ENCODE data around the gene CDH2. TPM values are rescaled to one million over a fixed set of nuclear protein-coding genes. Genes with fewer than 3 reads are reported as not detected.
A peak's percentile ranks its signal among the peaks of the same experiment; 100 is the strongest.

CDH2 gene
- total RNA-seq, 1 experiment from 2014 or later, result 34.0 TPM

GRCh38 chr18:27931535-27931934, 245.4 kb downstream of the CDH2 start:
- H3F3A ChIP-seq (ENCODE audit: low read length, unreplicated experiment), result no peaks in the 10 kb centered on the region
- no peak overlapping the region for H3K4me2 ChIP-seq (ENCODE audit: low read length)
- H3K79me2 ChIP-seq (ENCODE audit: low read length), result no peaks in the 10 kb centered on the region
- H2AFZ ChIP-seq (ENCODE audit: low read length), result no peak overlapping the region
- no peaks in the 10 kb centered on the region for H3K4me1 ChIP-seq (ENCODE audit: insufficient read depth, low read length)
- H3K9me3 ChIP-seq (ENCODE audit: low read length), result no peaks in the 10 kb centered on the region
- BruUV-seq (replicated peaks), result no TSS peak
- no peak overlapping the region for H3K27ac ChIP-seq (ENCODE audit: low read length)
- H3K9me2 ChIP-seq (replicated peaks; ENCODE audit: low read length), result no peaks in the 10 kb centered on the region
- ATAC-seq (no peak), DNase-seq (no peak)
- intact Hi-C loops (cut with micrococcal nuclease), result no loop called here
- ChIA-PET POLR2A (ENCODE audit: unreplicated experiment) (no interaction called here), CTCF (no interaction called here)
- no peaks in the 10 kb centered on the region for H4K20me1 ChIP-seq (ENCODE audit: low read length)
- no peaks in the 10 kb centered on the region for H3K36me3 ChIP-seq (ENCODE audit: low read depth, low read length)
- H3K9ac ChIP-seq (ENCODE audit: low read length), result no peak overlapping the region
- H3K27me3 ChIP-seq (ENCODE audit: low read length), result no peaks in the 10 kb centered on the region
- TF ChIP-seq CTCF (conservative IDR thresholded peaks at IDR 0.05; ENCODE audit: low read depth, low read length) (no peak), EZH2phosphoT487 (IDR thresholded peaks at IDR 0.05; ENCODE audit: borderline replicate concordance, low read length) (no peak), EZH2 (IDR thresholded peaks at IDR 0.05; ENCODE audit: low read length, unreplicated experiment) (no peak)
- H3K4me3 ChIP-seq (ENCODE audit: low read length), result no peak overlapping the region

GRCh38 chr18:27922780-27923179, 254.2 kb downstream of the CDH2 start:
- H3K36me3 ChIP-seq (ENCODE audit: low read depth, low read length), result no peaks in the 10 kb centered on the region
- CTCF ChIA-PET, result no interaction called here
- ATAC-seq (no peak), DNase-seq (no peak)
- peak overlapping the region; percentile 87; the same call in 1 of the 2 replicates for H3K4me2 ChIP-seq (ENCODE audit: low read length)
- H3K9ac ChIP-seq (ENCODE audit: low read length), result no peak overlapping the region
- no peaks in the 10 kb centered on the region for H3F3A ChIP-seq (ENCODE audit: low read length, unreplicated experiment)
- peaks cover 25% of the 10 kb centered on the region for H3K4me1 ChIP-seq (ENCODE audit: insufficient read depth, low read length)
- no peaks in the 10 kb centered on the region for H4K20me1 ChIP-seq (ENCODE audit: low read length)
- no peaks in the 10 kb centered on the region for H3K27me3 ChIP-seq (ENCODE audit: low read length)
- no peak overlapping the region for H3K4me3 ChIP-seq (ENCODE audit: low read length)
- no peaks in the 10 kb centered on the region for H3K9me2 ChIP-seq (replicated peaks; ENCODE audit: low read length)
- no peaks in the 10 kb centered on the region for H3K9me3 ChIP-seq (ENCODE audit: low read length)
- intact Hi-C loops (cut with micrococcal nuclease), result loop anchor here (5.0 to 10.0 kb wide), 3 partner anchors 75 to 255 kb away; partner anchors contain the start of gene CDH2
- H2AFZ ChIP-seq (ENCODE audit: low read length), result no peak overlapping the region; the same call in 1 of the 2 replicates
- POLR2A ChIA-PET (ENCODE audit: unreplicated experiment), result no interaction called here
- no peak for TF ChIP-seq EZH2phosphoT487 (IDR thresholded peaks at IDR 0.05; ENCODE audit: borderline replicate concordance, low read length)
- no peak for TF ChIP-seq CTCF (conservative IDR thresholded peaks at IDR 0.05; ENCODE audit: low read depth, low read length)
- no peak for TF ChIP-seq EZH2 (IDR thresholded peaks at IDR 0.05; ENCODE audit: low read length, unreplicated experiment)
- no TSS peak for BruUV-seq (replicated peaks)
- peak overlapping the region; percentile 83 for H3K27ac ChIP-seq (ENCODE audit: low read length)
- H3K79me2 ChIP-seq (ENCODE audit: low read length), result no peaks in the 10 kb centered on the region

GRCh38 chr18:27921904-27922751, 254.8 kb downstream of the CDH2 start:
- Histone ChIP-seq H2AFZ (ENCODE audit: low read length) (peak overlapping the region; percentile 89), H3F3A (ENCODE audit: low read length, unreplicated experiment) (no peaks in the 10 kb centered on the region), H3K9me3 (ENCODE audit: low read length) (no peaks in the 10 kb centered on the region), H3K79me2 (ENCODE audit: low read length) (no peaks in the 10 kb centered on the region), H3K27me3 (ENCODE audit: low read length) (no peaks in the 10 kb centered on the region), H3K27ac (ENCODE audit: low read length) (peak overlapping the region; percentile 83), H4K20me1 (ENCODE audit: low read length) (no peaks in the 10 kb centered on the region), H3K4me2 (ENCODE audit: low read length) (peak overlapping the region; percentile 87), H3K36me3 (ENCODE audit: low read depth, low read length) (no peaks in the 10 kb centered on the region), H3K9ac (ENCODE audit: low read length) (peak overlapping the region; percentile 53), H3K4me3 (ENCODE audit: low read length) (peak overlapping the region; percentile 66), H3K4me1 (ENCODE audit: insufficient read depth, low read length) (peaks cover 25% of the 10 kb centered on the region), H3K9me2 (replicated peaks; ENCODE audit: low read length) (no peaks in the 10 kb centered on the region)
- ChIA-PET POLR2A (ENCODE audit: unreplicated experiment) (interaction anchor here (0.7 kb wide), 1 partner anchor 162 kb away, joined by 3 read pairs; no protein-coding TSS in a partner anchor), CTCF (interaction anchor here (0.6 kb wide), 1 partner anchor 227 kb away, joined by 3 read pairs; no protein-coding TSS in a partner anchor)
- TF ChIP-seq CTCF (conservative IDR thresholded peaks at IDR 0.05; ENCODE audit: low read depth, low read length) (no peak), EZH2 (IDR thresholded peaks at IDR 0.05; ENCODE audit: low read length, unreplicated experiment) (no peak), EZH2phosphoT487 (IDR thresholded peaks at IDR 0.05; ENCODE audit: borderline replicate concordance, low read length) (no peak)
- DNase-seq (peak; percentile 94), ATAC-seq (peak; percentile 100)
- intact Hi-C loops (cut with micrococcal nuclease), result loop anchor here (5.0 to 10.0 kb wide), 3 partner anchors 75 to 255 kb away; partner anchors contain the start of gene CDH2
- BruUV-seq (replicated peaks), result no TSS peak

Data from PC-3 (cell line).